ENCODE measurements around the gene DKK3. TPM values are rescaled to one million over a fixed set of nuclear protein-coding genes. Genes with fewer than 3 reads are reported as not detected.

Gene DKK3
- total RNA-seq, 2 donors from 2014 or later = 732 to 847 TPM

- TF ChIP-seq, protein P1, sequence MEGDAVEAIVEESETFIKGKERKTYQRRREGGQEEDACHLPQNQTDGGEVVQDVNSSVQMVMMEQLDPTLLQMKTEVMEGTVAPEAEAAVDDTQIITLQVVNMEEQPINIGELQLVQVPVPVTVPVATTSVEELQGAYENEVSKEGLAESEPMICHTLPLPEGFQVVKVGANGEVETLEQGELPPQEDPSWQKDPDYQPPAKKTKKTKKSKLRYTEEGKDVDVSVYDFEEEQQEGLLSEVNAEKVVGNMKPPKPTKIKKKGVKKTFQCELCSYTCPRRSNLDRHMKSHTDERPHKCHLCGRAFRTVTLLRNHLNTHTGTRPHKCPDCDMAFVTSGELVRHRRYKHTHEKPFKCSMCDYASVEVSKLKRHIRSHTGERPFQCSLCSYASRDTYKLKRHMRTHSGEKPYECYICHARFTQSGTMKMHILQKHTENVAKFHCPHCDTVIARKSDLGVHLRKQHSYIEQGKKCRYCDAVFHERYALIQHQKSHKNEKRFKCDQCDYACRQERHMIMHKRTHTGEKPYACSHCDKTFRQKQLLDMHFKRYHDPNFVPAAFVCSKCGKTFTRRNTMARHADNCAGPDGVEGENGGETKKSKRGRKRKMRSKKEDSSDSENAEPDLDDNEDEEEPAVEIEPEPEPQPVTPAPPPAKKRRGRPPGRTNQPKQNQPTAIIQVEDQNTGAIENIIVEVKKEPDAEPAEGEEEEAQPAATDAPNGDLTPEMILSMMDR (IDR thresholded peaks at IDR 0.05) = no peak
- Histone ChIP-seq H3K27ac (peak overlapping the region; percentile 77 to 96), H3K9me3 (no peaks in the 10 kb centered on the region), H3K36me3 (no peaks in the 10 kb centered on the region), H3K4me3 (no peak overlapping the region), H3K4me1 (ENCODE audit: control insufficient read depth in 1 of 2, low read depth in 2 of 2) (peaks cover 72 to 99% of the 10 kb centered on the region in 2 donors), H3K27me3 (replicated peaks; ENCODE audit: insufficient read depth) (no peaks in the 10 kb centered on the region)
- ATAC-seq (ENCODE audit: insufficient number of reproducible peaks, low FRiP score, low read depth) (no peak), DNase-seq (ENCODE audit: low spot score) (no peak)
Observed at GRCh38 chr11:11978792-11979487, 29.5 kb downstream of the DKK3 start.

DNA sequence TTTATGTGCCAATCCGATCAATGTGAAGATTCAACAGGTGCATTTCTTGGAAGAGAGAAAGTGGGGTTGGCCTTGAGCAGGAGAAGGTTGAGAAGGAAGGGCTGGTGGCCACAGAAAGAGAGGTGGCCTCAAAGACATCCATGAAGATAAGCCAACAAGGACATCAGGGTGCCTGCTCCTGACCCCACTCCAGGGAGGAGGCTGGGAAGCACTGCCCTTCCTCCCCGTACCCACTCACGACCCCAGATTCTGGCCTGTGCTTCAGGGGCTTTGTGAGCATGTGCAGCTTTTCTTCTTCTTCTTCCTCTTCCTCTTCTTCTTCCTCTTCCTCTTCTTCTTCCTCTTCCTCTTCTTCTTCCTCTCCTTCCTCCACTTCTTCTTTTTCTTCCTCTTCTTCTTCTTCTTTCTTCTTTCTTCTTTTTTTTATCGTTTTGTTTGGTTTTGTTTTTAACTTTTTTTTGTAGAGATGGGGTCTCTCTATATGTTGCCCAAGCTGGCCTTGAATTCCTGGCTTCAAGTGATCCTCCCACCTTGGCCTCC lies 30.3 kb downstream of the DKK3 start:
- ATAC-seq (ENCODE audit: insufficient number of reproducible peaks, low FRiP score, low read depth) = no peak
- H3K4me3 ChIP-seq = no peak overlapping the region
- H3K4me1 ChIP-seq (ENCODE audit: control insufficient read depth in 1 of 2, low read depth in 2 of 2) = peaks cover 74 to 99% of the 10 kb centered on the region in 2 donors
- no peaks in the 10 kb centered on the region for H3K36me3 ChIP-seq
- H3K27ac ChIP-seq = peak overlapping the region; percentile 77 to 96
- DNase-seq (ENCODE audit: low spot score) = no peak
- H3K27me3 ChIP-seq (replicated peaks; ENCODE audit: insufficient read depth) = no peaks in the 10 kb centered on the region
- H3K9me3 ChIP-seq = no peaks in the 10 kb centered on the region
- TF ChIP-seq, protein P1 (IDR thresholded peaks at IDR 0.05) = no peak

GRCh38 chr11:11977206-11977938 lies 31.1 kb downstream of the DKK3 start:
- no peaks in the 10 kb centered on the region for H3K36me3 ChIP-seq
- TF ChIP-seq, protein P1 (IDR thresholded peaks at IDR 0.05) = no peak
- H3K4me1 ChIP-seq (ENCODE audit: control insufficient read depth in 1 of 2, low read depth in 2 of 2) = peaks cover 76 to 99% of the 10 kb centered on the region in 2 donors
- peak; percentile 16 for ATAC-seq (ENCODE audit: insufficient number of reproducible peaks, low FRiP score, low read depth)
- DNase-seq (ENCODE audit: low spot score) = peak; percentile 45
- peak overlapping the region; percentile 77 to 96 for H3K27ac ChIP-seq
- no peaks in the 10 kb centered on the region for H3K9me3 ChIP-seq
- H3K4me3 ChIP-seq = peak overlapping the region; percentile 14
- H3K27me3 ChIP-seq (replicated peaks; ENCODE audit: insufficient read depth) = no peaks in the 10 kb centered on the region

DNA sequence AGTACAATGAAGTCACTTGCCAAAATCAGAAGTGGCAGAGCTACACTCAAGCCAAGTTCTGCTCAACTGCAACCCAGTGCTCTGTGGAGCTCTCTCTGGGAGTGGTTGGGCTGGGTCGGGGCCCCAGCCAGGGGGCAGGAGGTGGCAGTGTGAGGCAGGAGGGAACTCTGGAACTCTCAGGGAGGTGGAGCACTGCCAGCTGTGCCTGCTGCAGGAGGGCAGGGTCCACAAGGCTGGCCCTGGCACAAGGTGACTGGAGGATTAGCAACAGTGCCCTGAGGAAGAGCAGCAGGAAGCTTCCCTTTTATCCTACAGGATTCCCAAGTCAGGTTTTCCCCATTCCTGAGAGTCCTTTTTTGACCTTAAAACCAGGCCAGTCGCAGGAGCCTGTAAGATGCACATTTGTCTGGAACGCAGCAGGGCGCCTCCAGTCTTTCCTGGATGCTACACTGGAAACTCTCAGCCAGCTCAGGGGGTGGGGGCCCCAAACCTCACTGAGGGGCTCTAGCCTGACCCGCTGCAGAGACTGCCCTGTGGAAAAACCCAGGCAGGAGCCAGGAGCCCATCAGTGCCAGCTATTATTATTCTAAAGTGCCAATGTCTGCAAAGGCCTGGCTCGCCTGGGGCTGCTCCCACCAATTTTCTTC lies 31.8 kb downstream of the DKK3 start:
- no peak for DNase-seq (ENCODE audit: low spot score)
- no peaks in the 10 kb centered on the region for H3K27me3 ChIP-seq (replicated peaks; ENCODE audit: insufficient read depth)
- peaks cover 74 to 100% of the 10 kb centered on the region in 2 donors for H3K4me1 ChIP-seq (ENCODE audit: control insufficient read depth in 1 of 2, low read depth in 2 of 2)
- TF ChIP-seq, protein P1 (IDR thresholded peaks at IDR 0.05) = no peak
- no peak for ATAC-seq (ENCODE audit: insufficient number of reproducible peaks, low FRiP score, low read depth)
- H3K36me3 ChIP-seq = no peaks in the 10 kb centered on the region
- peak overlapping the region; percentile 14 for H3K4me3 ChIP-seq
- H3K27ac ChIP-seq = peak overlapping the region; percentile 77 to 96
- H3K9me3 ChIP-seq = no peaks in the 10 kb centered on the region

All from thoracic aorta (tissue), 2 donors.